HG03558 (cell line): ENCODE results near the gene OPCML.

Experiments
- ATAC-seq: cut with Tn5 transposase; IDR thresholded peaks from one replicate; pipeline ENCODE4 v1.9.1; 2021; ENCODE audit warnings: moderate number of reproducible peaks; ENCODE audit not compliant: unreplicated experiment; ENCODE audit errors: extremely low read depth

The OPCML gene

GRCh38 chr11:133053124-133053776 lies 479.1 kb downstream of the OPCML start:
- ATAC-seq = no peak

GRCh38 chr11:133052537-133052936 lies 479.8 kb downstream of the OPCML start:
- ATAC-seq = no peak

GRCh38 chr11:133049244-133050019 lies 482.9 kb downstream of the OPCML start:
- no peak for ATAC-seq

DNA sequence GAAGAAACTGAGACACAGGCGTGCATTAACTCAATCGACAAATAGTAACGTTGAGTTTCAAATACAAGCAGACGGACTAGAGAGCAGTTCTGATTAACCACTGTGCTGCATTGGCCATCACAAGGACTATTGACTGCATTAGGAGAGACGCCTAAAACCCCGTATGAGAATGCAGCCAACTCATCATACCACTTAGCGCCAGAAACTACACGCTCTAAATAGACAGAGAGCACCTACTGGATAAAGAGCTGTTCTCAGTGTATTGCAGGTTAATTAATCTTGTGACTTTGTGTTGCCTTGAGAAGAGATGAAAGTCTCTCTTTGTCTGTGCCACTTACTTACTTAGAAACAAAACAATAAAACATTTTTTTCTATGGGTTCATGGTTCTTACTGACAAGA lies 484.0 kb downstream of the OPCML start:
- ATAC-seq = no peak

DNA sequence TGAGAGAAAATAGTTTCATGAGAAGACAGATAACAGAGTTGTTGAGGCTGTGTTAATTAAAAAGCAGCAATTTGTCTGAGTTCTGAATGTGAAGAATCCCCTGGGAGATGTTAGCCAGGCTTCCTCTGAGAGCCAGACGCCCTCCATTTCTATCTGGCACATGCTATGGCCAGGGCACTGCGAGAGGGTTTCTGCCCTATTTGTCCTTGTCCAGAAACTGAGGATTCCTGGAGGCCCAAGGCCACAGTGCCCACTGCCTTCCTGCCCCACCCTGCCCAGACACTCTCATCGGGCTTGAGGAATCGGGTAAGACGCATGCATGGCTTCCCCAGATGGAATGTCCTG lies 484.6 kb downstream of the OPCML start:
- ATAC-seq = no peak

- ATAC-seq = no peak
Observed at GRCh38 chr11:133047036-133047770, 485.1 kb downstream of the OPCML start.

DNA sequence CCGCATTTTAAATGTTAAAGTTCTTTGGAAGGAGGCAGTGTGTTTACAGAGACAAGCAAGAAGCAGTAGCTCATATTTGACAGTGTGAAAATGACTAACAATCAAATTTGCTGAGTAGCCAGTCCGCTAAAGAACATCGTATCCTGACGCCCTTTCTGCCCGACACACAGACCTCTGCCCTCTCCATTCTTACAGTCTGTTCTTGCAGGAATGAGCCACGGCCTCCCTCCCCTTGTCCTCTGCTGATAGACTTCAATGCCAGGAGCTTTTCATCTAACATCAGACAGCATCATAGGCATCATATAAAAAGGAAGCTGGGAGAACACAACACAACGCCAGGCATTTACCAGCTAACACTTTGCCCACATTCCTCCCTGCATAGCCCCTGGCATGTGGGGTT lies 486.0 kb downstream of the OPCML start:
- ATAC-seq = no peak

- no peak for ATAC-seq
Observed at GRCh38 chr11:133041928-133042882, 490.1 kb downstream of the OPCML start.

DNA sequence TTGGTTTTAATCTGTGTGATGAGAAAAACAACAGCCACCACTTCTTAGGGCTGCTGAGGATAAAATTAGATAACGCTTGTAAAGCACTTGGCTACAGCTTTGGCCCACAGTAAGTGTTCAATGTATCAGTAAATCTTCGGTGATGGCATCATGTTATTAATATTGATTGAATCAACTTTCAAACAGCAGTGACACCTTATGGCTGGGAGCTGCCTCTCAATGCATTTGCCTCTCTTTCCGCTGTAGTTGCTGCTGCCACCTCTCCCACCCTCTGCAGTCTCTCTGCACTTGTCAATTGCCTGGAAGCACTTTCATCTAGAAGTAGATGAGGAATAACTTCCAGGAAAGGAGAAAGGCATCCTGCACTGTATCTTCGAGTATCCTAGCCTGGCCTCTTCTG lies 491.1 kb downstream of the OPCML start:
- ATAC-seq = no peak

DNA sequence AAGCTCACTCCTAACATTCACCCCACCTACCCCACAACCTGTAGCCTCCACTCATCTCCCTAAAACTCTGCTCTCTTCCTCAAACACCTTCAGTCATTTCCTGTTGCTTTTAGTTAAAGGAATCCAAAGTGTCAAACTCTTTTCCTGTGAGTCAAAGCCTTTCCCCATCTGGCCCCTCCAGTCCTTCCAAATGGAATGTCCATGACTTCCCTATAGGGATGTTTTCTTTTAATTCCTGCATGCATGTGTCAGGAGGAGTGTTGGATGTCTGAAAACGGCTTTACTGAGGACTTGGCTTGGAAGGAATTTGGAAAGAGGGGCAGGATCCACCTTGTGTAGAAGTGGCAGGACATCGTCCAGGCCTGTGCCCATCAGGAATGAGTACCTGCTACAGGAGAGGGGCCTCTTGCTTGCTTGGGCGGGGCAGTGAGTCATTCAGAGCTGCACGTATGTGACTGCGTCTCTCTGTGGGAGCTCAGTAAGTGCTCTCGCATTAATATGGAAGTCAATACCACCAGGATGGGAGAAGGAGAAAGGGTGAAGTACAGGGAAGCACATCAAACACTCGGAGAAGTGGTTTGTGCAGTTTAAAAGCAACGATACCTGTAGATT lies 491.9 kb downstream of the OPCML start:
- no peak for ATAC-seq

DNA sequence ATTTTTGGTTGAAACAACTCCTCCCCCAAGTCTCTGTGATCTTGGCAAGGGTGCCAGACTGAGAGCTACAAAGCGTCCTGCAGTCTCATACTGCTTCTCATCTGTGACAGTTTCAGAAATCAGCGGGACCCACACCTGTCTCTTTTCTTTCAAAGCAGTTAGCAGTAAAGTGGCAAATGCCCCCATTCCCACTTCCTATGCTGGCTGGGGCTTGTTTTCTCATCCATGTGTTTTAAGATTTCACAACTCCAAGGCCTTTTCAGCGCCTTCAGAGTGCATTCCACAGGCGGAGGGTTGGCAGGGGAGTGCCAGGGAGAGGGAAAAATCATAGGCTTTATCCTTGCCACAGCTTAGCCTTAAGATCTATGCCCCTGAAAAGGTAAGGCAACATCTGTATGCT lies 493.5 kb downstream of the OPCML start:
- ATAC-seq = no peak

DNA sequence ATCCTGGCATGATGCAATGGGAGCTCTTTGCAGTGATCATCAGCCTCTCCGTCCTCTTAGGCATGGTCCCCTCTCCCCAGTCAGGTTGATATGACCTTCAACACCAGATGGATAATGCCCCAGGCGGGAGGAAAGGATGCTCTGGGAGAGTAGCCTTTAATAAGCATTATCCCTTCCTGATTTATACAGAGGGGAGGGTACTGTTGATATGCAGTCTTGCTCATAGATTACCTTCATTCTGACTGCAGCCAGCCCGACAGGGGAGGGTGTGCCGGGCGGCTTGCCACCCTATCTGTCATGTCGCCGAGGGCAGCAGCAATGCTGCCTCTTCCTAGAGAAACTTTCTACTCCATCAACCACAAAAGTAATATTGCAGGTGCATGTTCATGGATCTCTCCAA lies 497.4 kb downstream of the OPCML start:
- no peak for ATAC-seq

- no peak for ATAC-seq
Observed at GRCh38 chr11:133029107-133029506, 503.2 kb downstream of the OPCML start.

DNA sequence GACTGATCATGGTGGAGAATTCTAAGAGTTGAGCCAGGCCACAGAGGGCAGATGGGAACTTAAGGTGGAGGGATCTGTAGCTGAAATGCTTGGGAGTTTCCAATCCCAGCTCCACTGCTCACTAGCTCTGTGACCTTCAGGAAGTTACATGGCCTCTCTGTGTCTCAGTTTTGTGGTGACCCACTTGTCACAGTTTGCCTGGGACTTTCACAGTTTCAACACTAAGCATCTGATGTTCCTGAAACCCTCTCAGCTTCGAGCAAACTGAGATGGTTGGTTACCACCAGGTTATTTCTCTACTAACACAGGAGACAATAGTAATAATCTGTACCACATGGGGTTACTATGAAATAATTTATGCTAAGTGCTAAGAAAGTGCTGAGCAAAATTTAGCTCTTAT lies 505.3 kb downstream of the OPCML start:
- no peak for ATAC-seq

DNA sequence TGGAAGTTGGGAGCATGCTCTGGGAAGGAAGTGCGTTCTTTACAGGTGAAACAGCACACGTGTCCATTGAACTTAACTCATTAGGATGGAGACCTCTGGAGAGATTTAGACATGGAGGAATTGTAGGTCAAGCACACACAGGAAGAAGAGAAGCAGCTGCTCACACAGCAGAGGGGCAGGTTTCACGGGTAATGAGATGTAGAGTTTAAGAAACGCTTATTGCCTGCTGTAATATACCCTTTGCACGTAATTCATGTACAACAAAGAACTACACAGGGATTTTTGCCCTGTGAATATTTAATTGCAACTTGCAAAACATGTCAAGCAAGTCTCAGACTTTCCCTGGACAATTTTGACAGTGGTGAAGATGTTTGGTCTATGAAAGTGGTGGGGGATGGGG lies 508.0 kb downstream of the OPCML start:
- no peak for ATAC-seq

DNA sequence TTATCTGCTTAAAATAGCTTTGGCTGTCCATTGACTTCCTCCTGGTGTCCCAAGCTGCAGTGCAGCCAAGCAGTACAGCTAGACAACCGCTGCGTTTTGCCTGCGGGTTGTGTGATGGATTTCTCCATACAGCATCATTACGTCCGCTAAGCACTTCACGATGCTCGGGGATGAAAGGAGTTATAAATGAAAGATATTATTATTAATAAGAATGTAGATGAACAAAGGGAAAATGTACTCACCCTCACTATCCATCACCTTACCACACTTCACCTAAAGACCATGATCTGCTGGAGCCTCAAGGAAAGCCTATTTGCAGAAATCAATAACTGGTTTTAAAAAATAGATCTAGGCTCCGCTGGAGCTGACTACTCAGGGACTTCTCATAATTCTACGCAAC lies 509.1 kb downstream of the OPCML start:
- ATAC-seq = no peak

DNA sequence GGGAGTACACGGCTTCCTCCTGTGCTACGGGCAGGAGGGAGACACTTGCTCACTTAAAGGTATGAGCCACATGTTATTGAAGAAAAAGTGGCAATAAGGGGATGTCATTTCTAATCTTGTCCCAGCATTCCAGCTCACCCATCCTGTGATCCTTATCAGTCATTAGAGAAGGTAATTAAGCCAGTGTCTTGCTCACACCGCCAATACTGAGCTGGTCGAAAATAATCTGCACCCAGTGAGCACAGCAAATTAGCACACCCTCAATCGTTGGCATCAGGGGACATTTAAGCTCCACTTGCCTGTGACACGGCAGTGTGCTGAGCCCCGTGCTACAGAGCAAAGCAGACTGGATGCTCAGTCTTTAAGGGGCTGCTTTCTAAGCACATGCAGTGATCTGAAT lies 510.7 kb downstream of the OPCML start:
- no peak for ATAC-seq

- no peak for ATAC-seq
Observed at GRCh38 chr11:133020372-133020714, 512.0 kb downstream of the OPCML start.

GRCh38 chr11:133019545-133020371 lies 512.5 kb downstream of the OPCML start:
- no peak for ATAC-seq
